H1 (cell line): ENCODE data around the gene DUSP12.

Source experiments
- CHD1 ChIP-seq: IDR thresholded peaks from 2 replicates; pipeline ENCODE4 v1.6.1; 2012; ENCODE audit warnings: low read depth, low read length, improper control_type of control experiment
- CHD2 ChIP-seq: IDR thresholded peaks from 2 replicates; pipeline ENCODE4 v1.6.1; 2012; ENCODE audit warnings: low read length, improper control_type of control experiment
- CREB1 ChIP-seq: IDR thresholded peaks from 2 replicates; pipeline ENCODE4 v1.6.1; 2012; ENCODE audit warnings: inconsistent platforms
- EZH2 ChIP-seq: fragments of 200-600 bp; sonication (generic); IDR thresholded peaks from 2 replicates; pipeline ENCODE4 v1.7.1; 2012; ENCODE audit warnings: low read depth, mild to moderate bottlenecking, moderate library complexity, low read length, inconsistent platforms; ENCODE audit not compliant: severe bottlenecking
- GABPA ChIP-seq: IDR thresholded peaks from 2 replicates; pipeline ENCODE4 v1.6.1; 2011; ENCODE audit warnings: mild to moderate bottlenecking, low read length, moderate library complexity, borderline replicate concordance; ENCODE audit not compliant: insufficient read depth
- YY1 ChIP-seq: IDR thresholded peaks from 2 replicates; pipeline ENCODE4 v1.6.1; 2011; ENCODE audit warnings: low read depth, mild to moderate bottlenecking, low read length
- TF ChIP-seq, protein P1 (sequence below), 3 experiments: IDR thresholded peaks; 1 replicate in 2 of 3; 2 replicates in 1 of 3; pipeline versions ENCODE4 v1.5.1 to v1.6.1; 2011; ENCODE audit warnings: low read length in 3 of 3, mild to moderate bottlenecking in 3 of 3, inconsistent platforms in 2 of 3, low read depth in 1 of 3, moderate library complexity in 1 of 3; ENCODE audit not compliant: insufficient read depth in 1 of 3; ENCODE audit errors: control extremely low read depth in 1 of 3

DNA sequence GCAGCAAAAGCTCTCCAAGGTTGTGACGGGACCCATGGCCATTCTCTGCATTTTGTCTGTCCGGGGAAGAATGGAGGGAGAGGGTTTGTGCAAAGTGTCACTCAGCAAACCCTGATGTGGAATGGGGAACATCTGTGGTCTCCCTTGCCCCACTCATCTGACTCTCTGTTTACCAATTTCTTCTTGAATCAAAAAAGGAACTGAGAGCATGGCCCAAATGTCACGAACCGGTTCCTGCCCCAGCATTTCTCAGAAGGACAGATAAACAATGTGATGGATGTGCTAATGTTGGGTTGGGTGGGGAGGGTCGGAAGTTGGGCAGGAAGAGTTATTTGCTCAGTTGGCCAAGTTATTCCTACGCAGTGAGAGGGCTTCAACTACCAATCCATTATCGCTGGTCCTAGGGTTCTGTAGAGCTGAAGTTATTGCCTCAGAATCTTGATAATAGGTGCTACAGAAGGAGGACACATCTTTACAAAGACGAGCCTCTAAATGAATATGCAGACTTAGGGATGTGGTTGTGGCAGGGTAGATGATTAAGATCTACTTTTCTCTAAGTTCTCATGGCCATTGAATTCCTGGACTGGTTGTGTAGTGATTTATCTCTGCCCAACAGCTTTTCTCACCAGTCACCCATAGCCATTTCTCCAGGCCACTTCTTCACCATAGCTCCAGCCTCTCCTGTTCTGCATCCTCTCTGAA, 9.6 kb upstream of the DUSP12 start:
- TF ChIP-seq YY1 (no peak), CHD1 (no peak), GABPA (no peak), CHD2 (no peak), EZH2 (no peak), CREB1 (no peak)
- TF ChIP-seq, protein P1, sequence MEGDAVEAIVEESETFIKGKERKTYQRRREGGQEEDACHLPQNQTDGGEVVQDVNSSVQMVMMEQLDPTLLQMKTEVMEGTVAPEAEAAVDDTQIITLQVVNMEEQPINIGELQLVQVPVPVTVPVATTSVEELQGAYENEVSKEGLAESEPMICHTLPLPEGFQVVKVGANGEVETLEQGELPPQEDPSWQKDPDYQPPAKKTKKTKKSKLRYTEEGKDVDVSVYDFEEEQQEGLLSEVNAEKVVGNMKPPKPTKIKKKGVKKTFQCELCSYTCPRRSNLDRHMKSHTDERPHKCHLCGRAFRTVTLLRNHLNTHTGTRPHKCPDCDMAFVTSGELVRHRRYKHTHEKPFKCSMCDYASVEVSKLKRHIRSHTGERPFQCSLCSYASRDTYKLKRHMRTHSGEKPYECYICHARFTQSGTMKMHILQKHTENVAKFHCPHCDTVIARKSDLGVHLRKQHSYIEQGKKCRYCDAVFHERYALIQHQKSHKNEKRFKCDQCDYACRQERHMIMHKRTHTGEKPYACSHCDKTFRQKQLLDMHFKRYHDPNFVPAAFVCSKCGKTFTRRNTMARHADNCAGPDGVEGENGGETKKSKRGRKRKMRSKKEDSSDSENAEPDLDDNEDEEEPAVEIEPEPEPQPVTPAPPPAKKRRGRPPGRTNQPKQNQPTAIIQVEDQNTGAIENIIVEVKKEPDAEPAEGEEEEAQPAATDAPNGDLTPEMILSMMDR (IDR thresholded peaks at IDR 0.05; ENCODE audit: control extremely low read depth in 1 of 3, insufficient read depth in 1 of 3, low read depth in 1 of 3, low read length in 3 of 3), result no peak
